Body of pancreas (tissue), 4 donors: ENCODE results near the gene SERPINA6. TPM values are rescaled to one million over a fixed set of nuclear protein-coding genes. Genes with fewer than 3 reads are reported as not detected.
A peak's percentile ranks its signal among the peaks of the same experiment; 100 is the strongest.

Source experiments
- ATAC-seq: fragments of 150-250 bp; one replicate; pipeline ENCODE4 v1.9.1; 2016
- DNase-seq, 4 donors: peaks; one replicate each; pipeline ENCODE4 v3.0.0-alpha.2; 2019
- H3K27ac ChIP-seq, 4 donors: fragments of 200-600 bp; sonication (generic); 1 replicate in 3 of 4; 2 replicates in 1 of 4; pipeline versions ENCODE4 v1.5.1 to v1.6.1; 2016 to 2019; ENCODE audit warnings: mild to moderate bottlenecking in 1 of 4, mixed read lengths in 1 of 4, moderate library complexity in 1 of 4
- H3K27me3 ChIP-seq, 2 donors: fragments of 200-600 bp; sonication (generic); one replicate each; pipeline ENCODE4 v1.6.0; 2016; ENCODE audit warnings: mild to moderate bottlenecking in 1 of 2
- H3K36me3 ChIP-seq, 2 donors: fragments of 200-600 bp; sonication (generic); replicated peaks in 1 of 2; 2 replicates each; pipeline ENCODE4 v1.5.1; 2016; ENCODE audit warnings: low read depth in 2 of 2; ENCODE audit not compliant: insufficient read depth in 1 of 2
- H3K4me1 ChIP-seq: fragments of 200-600 bp; sonication (generic); one replicate; pipeline ENCODE4 v1.6.0; 2016
- H3K4me3 ChIP-seq, 2 donors: fragments of 200-600 bp; sonication (generic); 1 replicate in 1 of 2; 2 replicates in 1 of 2; pipeline ENCODE4 v1.5.1; 2016 to 2019
- H3K9me3 ChIP-seq, 3 donors: fragments of 200-600 bp; sonication (generic); 1 replicate in 2 of 3; 2 replicates in 1 of 3; pipeline ENCODE4 v1.5.1; 2016
- POLR2A ChIP-seq, 3 donors: fragments of 450-650 bp; IDR thresholded peaks; one replicate each; pipeline ENCODE4 v1.6.1; 2016; ENCODE audit warnings: antibody characterized with exemption in 3 of 3, mild to moderate bottlenecking in 2 of 3
- WGBS, 2 donors: methylation state at CpG; one replicate each; pipeline ENCODE4 v1.1.5; 2017; 5-methylcytosine and 5-hydroxymethylcytosine counted together
- intact Hi-C: fragments of 100-400 bp; cut with DNase I; formaldehyde crosslinking; loops from one replicate; pipeline ENCODE4 v1.15.1; 2023
- total RNA-seq, 2 donors: library from RNA; depleted of rRNA; stranded (reverse); fragments of >200 nt; gene quantifications; one replicate each; pipeline ENCODE4 v1.1.0, GENCODE V29; 2016
- TF ChIP-seq, protein P1 (sequence below), 7 experiments: fragments of 450-650 bp in 4 of 7; fragments of 200-600 bp in 3 of 7; sonication (generic) in 3 of 7; IDR thresholded peaks; one replicate each; pipeline ENCODE4 v1.5.1; 2016 to 2019; ENCODE audit warnings: antibody characterized with exemption in 7 of 7

The SERPINA6 gene
- total RNA-seq, 2 donors from 2014 or later = 6.5 to 10.9 TPM

- 49 to 72% methylated on average over 4 to 12 of the region's 12 CpGs for WGBS, 2 donors
- intact Hi-C loops = no loop called here
- ATAC-seq = no peak
Observed at GRCh38 chr14:94345344-94346064, 22.4 kb upstream of the SERPINA6 start.

GRCh38 chr14:94344389-94344788 is 21.3 kb upstream of the SERPINA6 start:
- Histone ChIP-seq H3K9me3 (no peaks in the 10 kb centered on the region), H3K36me3 (no peaks in the 10 kb centered on the region), H3K27me3 (no peaks in the 10 kb centered on the region), H3K4me3 (no peak overlapping the region), H3K27ac (no peak overlapping the region), H3K4me1 (peaks cover 13% of the 10 kb centered on the region)
- no peak for DNase-seq
- 46 to 68% methylated on average over 3 of the region's 3 CpGs for WGBS, 2 donors
- ATAC-seq = no peak
- TF ChIP-seq, protein P1, sequence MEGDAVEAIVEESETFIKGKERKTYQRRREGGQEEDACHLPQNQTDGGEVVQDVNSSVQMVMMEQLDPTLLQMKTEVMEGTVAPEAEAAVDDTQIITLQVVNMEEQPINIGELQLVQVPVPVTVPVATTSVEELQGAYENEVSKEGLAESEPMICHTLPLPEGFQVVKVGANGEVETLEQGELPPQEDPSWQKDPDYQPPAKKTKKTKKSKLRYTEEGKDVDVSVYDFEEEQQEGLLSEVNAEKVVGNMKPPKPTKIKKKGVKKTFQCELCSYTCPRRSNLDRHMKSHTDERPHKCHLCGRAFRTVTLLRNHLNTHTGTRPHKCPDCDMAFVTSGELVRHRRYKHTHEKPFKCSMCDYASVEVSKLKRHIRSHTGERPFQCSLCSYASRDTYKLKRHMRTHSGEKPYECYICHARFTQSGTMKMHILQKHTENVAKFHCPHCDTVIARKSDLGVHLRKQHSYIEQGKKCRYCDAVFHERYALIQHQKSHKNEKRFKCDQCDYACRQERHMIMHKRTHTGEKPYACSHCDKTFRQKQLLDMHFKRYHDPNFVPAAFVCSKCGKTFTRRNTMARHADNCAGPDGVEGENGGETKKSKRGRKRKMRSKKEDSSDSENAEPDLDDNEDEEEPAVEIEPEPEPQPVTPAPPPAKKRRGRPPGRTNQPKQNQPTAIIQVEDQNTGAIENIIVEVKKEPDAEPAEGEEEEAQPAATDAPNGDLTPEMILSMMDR (IDR thresholded peaks at IDR 0.05) = no peak
- TF ChIP-seq POLR2A (IDR thresholded peaks at IDR 0.05) = no peak
- intact Hi-C loops = no loop called here

More at GRCh38 chr14:94345344-94346064, 22.4 kb upstream of the SERPINA6 start:
- TF ChIP-seq POLR2A (IDR thresholded peaks at IDR 0.05) = no peak
- TF ChIP-seq, protein P1 (IDR thresholded peaks at IDR 0.05) = no peak
- Histone ChIP-seq H3K27ac (no peak overlapping the region), H3K36me3 (no peaks in the 10 kb centered on the region), H3K4me3 (no peak overlapping the region), H3K27me3 (no peaks in the 10 kb centered on the region), H3K9me3 (no peaks in the 10 kb centered on the region), H3K4me1 (peaks cover 13% of the 10 kb centered on the region)
- no peak for DNase-seq

GRCh38 chr14:94343238-94344005 is 20.3 kb upstream of the SERPINA6 start:
- Histone ChIP-seq H3K4me3 (no peak overlapping the region), H3K27ac (no peak overlapping the region), H3K36me3 (no peaks in the 10 kb centered on the region), H3K27me3 (no peaks in the 10 kb centered on the region), H3K9me3 (no peaks in the 10 kb centered on the region), H3K4me1 (peaks cover 13% of the 10 kb centered on the region)
- no peak for TF ChIP-seq POLR2A (IDR thresholded peaks at IDR 0.05)
- TF ChIP-seq, protein P1 (IDR thresholded peaks at IDR 0.05) = no peak
- WGBS, 2 donors = 68 to 73% methylated on average over 8 of the region's 8 CpGs
- intact Hi-C loops = no loop called here
- ATAC-seq (no peak), DNase-seq (no peak)

- no peaks in the 10 kb centered on the region for H3K36me3 ChIP-seq
- H3K27ac ChIP-seq = peak overlapping the region; percentile 1 to 71 (median 11)
- H3K4me3 ChIP-seq = no peak overlapping the region
- peak; percentile 90 for ATAC-seq
- 23 to 38% methylated on average over 2 of the region's 2 CpGs for WGBS, 2 donors
- intact Hi-C loops = no loop called here
- peaks cover 13% of the 10 kb centered on the region for H3K4me1 ChIP-seq
- TF ChIP-seq, protein P1 (IDR thresholded peaks at IDR 0.05) = no peak
- TF ChIP-seq POLR2A (IDR thresholded peaks at IDR 0.05) = no peak
- H3K27me3 ChIP-seq = no peaks in the 10 kb centered on the region
- H3K9me3 ChIP-seq = no peaks in the 10 kb centered on the region
- peak; percentile 78 to 94 (median 90) for DNase-seq
Observed at GRCh38 chr14:94342334-94342934, 19.3 kb upstream of the SERPINA6 start.
